ENCODE measurements around the gene LGALSL. TPM values are rescaled to one million over a fixed set of nuclear protein-coding genes. Genes with fewer than 3 reads are reported as not detected.

LGALSL gene
- total and polyA plus RNA-seq, 11 donors, result 5.6 to 31.6 (median 9.6) TPM

GRCh38 chr2:64421201-64421600 lies 32.8 kb upstream of the LGALSL start:
- TF ChIP-seq POLR2A (IDR thresholded peaks at IDR 0.05), result no peak
- Histone ChIP-seq H3K27me3 (no peaks in the 10 kb centered on the region), H3K27ac (no peak overlapping the region), H3K9me3 (no peaks in the 10 kb centered on the region), H3K4me1 (peaks cover 0 to 19% (median 0%) of the 10 kb centered on the region in 12 donors), H3K4me3 (no peak overlapping the region), H3K36me3 (no peaks in the 10 kb centered on the region)
- DNase-seq (no peak), ATAC-seq (no peak)
- 97 to 99% (median 98%) methylated on average over 5 of the region's 5 CpGs for WGBS, 4 donors
- intact Hi-C loops (cut with DNase I), result no loop called here

DNA sequence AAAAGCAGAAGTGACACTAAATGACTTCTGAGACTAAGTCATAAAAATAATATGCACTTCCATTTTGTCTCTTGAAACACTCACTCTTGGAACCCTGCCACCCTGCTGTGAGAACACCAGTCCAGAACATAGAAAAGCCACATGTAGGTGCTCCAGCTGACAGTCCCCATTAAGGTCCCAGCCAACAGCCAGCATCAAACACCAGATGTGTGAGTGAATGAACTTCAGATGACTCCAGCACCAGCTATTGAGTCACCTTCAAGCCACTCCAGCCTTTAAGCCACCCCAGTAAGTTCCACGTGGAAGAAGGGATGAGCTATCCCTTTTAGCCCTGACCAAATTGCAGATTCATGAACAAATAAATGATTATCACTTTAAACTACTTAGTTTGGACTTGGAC lies 31.5 kb upstream of the LGALSL start:
- H3K4me3 ChIP-seq, result no peak overlapping the region
- peak in 1 of 4 donors; percentile 15 for ATAC-seq
- H3K27ac ChIP-seq, result no peak overlapping the region
- intact Hi-C loops (cut with DNase I), result no loop called here
- no peaks in the 10 kb centered on the region for H3K9me3 ChIP-seq
- DNase-seq, result peak in 1 of 5 donors; percentile 37
- no peaks in the 10 kb centered on the region for H3K36me3 ChIP-seq
- peaks cover 0 to 19% (median 0%) of the 10 kb centered on the region in 12 donors for H3K4me1 ChIP-seq
- no peaks in the 10 kb centered on the region for H3K27me3 ChIP-seq
- WGBS, 4 donors, result 75 to 88% (median 83%) methylated on average over 1 of the region's 1 CpG
- no peak for TF ChIP-seq CTCF (IDR thresholded peaks at IDR 0.05)

GRCh38 chr2:64423303-64423702 lies 30.7 kb upstream of the LGALSL start:
- DNase-seq (no peak), ATAC-seq (no peak)
- H3K36me3 ChIP-seq, result no peaks in the 10 kb centered on the region
- no peak overlapping the region for H3K4me3 ChIP-seq
- H3K27ac ChIP-seq, result no peak overlapping the region
- no peak for TF ChIP-seq POLR2A (IDR thresholded peaks at IDR 0.05)
- TF ChIP-seq CTCF (IDR thresholded peaks at IDR 0.05), result no peak
- peaks cover 0 to 19% (median 0%) of the 10 kb centered on the region in 12 donors for H3K4me1 ChIP-seq
- H3K9me3 ChIP-seq, result no peaks in the 10 kb centered on the region
- intact Hi-C loops (cut with DNase I), result no loop called here
- H3K27me3 ChIP-seq, result no peaks in the 10 kb centered on the region

GRCh38 chr2:64424416-64424987 lies 29.5 kb upstream of the LGALSL start:
- Histone ChIP-seq H3K4me3 (no peak overlapping the region), H3K4me1 (peaks cover 0 to 19% (median 0%) of the 10 kb centered on the region in 12 donors), H3K9me3 (no peaks in the 10 kb centered on the region), H3K27ac (no peak overlapping the region), H3K27me3 (no peaks in the 10 kb centered on the region), H3K36me3 (no peaks in the 10 kb centered on the region)
- intact Hi-C loops (cut with DNase I), result no loop called here
- 88 to 90% (median 89%) methylated on average over 3 of the region's 3 CpGs for WGBS, 4 donors
- no peak for DNase-seq
- ATAC-seq, result peak in 1 of 4 donors; percentile 22
- TF ChIP-seq POLR2A (IDR thresholded peaks at IDR 0.05) (no peak), CTCF (IDR thresholded peaks at IDR 0.05) (no peak)
